ENCODE data around the gene SLCO2A1.

The SLCO2A1 gene

DNA sequence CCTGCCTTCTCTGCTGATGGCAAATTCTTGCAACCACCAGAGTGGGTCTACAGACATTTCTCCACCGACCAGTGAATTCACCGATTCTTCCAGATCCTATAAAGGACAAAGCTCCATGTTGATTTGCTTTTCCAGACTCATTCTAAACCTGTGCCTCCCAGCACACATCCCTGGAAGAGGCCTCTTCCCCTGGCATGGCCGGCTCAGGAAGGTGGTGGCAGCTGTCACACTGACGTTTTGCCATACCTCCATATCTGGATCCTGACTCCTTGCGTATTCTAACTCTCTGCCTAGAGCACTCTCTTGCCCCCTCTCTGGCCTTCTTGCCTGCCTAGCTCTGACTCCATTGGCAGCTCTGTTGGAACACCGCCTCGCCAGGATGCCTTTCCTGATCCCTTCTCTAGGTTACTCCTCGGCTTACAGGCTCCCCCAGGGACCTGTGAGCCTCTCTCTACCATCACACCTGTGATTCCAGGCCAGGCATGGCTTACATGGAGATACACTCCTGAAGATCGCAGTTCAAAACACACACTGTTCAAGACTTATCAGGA lies 31.0 kb downstream of the SLCO2A1 start:
- no peak for DNase-seq

GRCh38 chr3:133997871-133998635 lies 31.7 kb downstream of the SLCO2A1 start:
- no peak for DNase-seq

- DNase-seq, result no peak
These were observed 32.7 kb downstream of the SLCO2A1 start for GRCh38 chr3:133996996-133997395.

- DNase-seq, result no peak
These were observed 33.5 kb downstream of the SLCO2A1 start for GRCh38 chr3:133996251-133996661.

GRCh38 chr3:133995264-133995663 lies 34.5 kb downstream of the SLCO2A1 start:
- DNase-seq, result no peak

GRCh38 chr3:133994166-133994890 lies 35.4 kb downstream of the SLCO2A1 start:
- DNase-seq, result no peak

- DNase-seq, result no peak
These were observed 36.6 kb downstream of the SLCO2A1 start for GRCh38 chr3:133992951-133993620.

DNA sequence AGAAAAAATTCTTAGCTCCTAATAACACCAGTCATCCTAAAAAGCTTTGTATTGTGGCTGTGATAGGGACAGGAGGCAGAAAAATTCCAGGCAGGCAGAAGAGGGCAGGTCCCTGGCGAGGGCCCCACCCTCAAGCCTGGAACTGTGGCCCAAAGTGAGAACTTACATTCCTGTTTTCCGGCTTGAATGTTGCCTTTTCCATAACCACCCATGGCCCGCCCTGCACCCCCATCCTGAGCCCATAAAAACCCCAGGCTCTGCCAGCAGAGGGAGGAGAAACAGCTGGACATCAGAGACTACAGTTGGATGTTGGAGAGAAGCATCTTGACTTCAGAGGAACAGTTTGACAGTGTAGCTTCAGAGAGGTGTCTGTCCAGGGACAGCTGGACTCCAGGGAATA lies 37.3 kb downstream of the SLCO2A1 start:
- DNase-seq, result no peak

DNA sequence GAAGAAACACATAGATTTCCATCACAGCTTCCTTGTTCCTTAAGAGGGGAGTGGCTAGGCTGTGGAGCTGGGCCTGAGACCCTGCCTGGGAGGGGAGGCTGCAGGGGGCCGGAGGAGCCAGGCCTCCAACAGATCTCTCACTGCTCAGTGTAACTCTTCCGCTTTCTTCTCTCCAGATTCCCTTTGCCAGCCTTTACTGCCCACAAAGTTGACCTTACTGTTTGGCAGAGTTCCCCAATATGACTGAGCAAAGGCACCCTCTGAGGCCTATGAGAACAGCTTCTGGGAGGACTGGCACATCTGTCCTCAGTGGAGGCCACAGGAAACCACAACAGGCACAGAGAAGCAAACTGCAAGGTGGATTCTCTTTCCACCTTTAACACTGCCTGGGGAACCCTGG lies 38.1 kb downstream of the SLCO2A1 start:
- no peak for DNase-seq

- no peak for DNase-seq
These were observed 38.5 kb downstream of the SLCO2A1 start for GRCh38 chr3:133991209-133991608.

DNA sequence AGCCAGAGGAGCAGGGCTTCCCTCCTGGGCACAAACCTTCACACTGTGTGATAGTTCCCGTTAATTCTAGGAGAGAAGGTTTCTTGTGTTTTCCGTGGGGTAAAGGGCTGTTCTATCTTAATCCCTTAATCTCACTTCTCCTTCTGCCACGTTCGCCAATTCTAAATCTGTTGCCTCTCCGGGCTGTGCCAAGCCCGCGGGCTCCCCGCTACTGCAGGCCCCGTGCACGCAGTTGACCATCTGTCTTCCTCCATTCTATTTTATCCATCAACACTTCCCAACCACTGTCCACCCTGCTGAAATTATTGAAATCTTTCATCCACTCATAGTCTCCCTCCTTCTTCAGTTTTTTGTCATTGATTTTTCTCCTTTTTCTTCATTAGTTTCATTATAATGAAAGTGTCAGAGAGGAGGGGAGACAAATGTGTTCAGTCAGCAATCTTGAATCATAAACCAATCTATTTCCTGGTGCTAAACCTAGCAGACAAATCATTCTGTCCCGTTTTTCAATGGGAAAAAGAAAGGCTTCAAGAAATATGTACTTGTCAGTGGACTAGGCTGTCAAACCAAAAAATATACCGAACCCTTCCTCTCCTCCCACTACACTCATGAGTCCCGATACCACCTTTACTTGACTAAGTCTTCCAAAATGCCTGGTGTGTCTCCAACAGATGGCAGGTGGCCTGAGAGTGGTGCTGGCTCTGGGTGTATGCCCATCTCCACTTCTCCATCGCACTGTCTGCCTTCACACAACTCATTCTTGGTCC lies 39.6 kb downstream of the SLCO2A1 start:
- DNase-seq, result no peak

DNA sequence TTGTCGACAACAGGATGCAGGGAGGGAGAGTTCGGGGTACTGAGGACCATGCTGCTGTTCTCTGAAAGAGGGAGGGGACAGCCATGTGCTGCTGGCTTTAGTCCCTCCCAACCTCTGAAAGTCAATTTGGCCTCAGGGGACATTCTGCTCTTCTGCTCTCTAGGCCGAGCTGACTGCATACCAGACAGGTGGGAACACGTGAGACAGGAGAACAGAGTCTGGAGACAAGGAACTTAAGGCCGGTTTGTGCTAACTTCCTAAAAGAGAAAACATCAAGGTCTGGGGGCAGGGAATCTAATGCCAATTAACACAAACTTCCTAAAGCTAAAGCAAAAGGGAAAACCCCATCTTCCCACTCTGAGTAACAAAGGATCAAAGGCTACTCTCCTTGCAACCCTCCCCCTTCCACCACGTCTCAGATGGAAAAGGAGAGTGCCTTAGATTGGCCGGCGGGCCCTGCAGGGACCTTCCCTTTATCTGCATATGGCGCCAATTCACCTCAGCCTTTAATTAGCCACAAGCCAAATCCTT lies 41.0 kb downstream of the SLCO2A1 start:
- DNase-seq, result no peak

GRCh38 chr3:133987948-133988484 lies 41.7 kb downstream of the SLCO2A1 start:
- DNase-seq, result no peak

DNA sequence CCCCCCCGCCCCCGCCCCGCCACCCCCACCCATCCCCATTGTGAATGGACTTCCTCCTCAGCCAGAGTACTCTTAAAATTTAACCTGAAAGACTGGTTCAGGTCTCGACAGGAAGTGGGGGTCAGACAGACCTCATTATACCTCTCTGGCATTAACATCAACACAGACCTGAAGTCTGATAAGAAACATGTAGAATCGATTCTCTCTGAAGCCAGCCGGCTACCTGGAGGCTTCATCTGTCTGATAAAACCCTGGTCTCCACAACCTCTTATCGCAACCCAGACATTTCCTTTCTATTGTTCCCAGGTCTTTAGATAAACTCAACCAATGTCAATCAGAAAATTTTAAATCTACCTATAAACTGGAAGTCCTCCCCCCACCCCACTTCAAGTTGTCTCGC lies 42.6 kb downstream of the SLCO2A1 start:
- no peak for DNase-seq

DNA sequence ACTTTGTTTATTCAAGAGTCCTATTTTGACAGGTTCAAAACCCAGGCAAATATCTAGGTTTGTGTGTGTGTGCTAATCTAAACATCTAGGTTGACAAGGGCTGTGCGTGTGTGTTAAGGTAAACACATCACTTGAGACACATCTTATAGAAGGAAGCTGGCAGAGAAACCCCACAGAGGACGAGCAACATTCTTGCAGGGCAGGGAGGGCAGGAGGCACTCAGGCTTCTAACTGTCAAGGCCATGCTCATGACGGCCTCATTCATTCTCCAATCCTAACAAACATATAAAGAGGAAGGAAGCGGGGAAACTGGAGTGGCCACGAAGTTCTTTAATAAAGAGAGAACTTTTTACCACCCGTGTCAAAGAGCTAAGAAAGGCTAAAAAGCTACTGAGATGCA lies 43.4 kb downstream of the SLCO2A1 start:
- DNase-seq, result no peak

GRCh38 chr3:133984975-133985374 lies 44.8 kb downstream of the SLCO2A1 start:
- no peak for DNase-seq

GRCh38 chr3:133983576-133984560 lies 45.9 kb downstream of the SLCO2A1 start:
- no peak for DNase-seq

GRCh38 chr3:133983126-133983525 lies 46.6 kb downstream of the SLCO2A1 start:
- no peak for DNase-seq

GRCh38 chr3:133980550-133980949 lies 49.2 kb downstream of the SLCO2A1 start:
- DNase-seq, result no peak

GRCh38 chr3:133980035-133980434 lies 49.7 kb downstream of the SLCO2A1 start:
- DNase-seq, result no peak

- DNase-seq, result no peak
These were observed 50.2 kb downstream of the SLCO2A1 start for GRCh38 chr3:133979553-133979952.
